Adrenal gland (tissue), 5 donors: ENCODE data around the gene HSBP1L1.

ENCODE experiments used
- CTCF ChIP-seq, 6 experiments: fragments of 450-650 bp in 4 of 6; fragments of 200-600 bp in 2 of 6; sonication (generic) in 1 of 6; IDR thresholded peaks; 1 replicate in 5 of 6; 2 replicates in 1 of 6; pipeline versions ENCODE4 v1.5.1 to v1.8.0; 2016 to 2021; ENCODE audit warnings: antibody characterized with exemption in 6 of 6, mild to moderate bottlenecking in 2 of 6, moderate library complexity in 1 of 6
- POLR2A ChIP-seq, 2 donors: fragments of 450-650 bp; IDR thresholded peaks; one replicate each; pipeline ENCODE4 v1.6.1; 2017; ENCODE audit warnings: antibody characterized with exemption in 2 of 2, mild to moderate bottlenecking in 2 of 2, moderate library complexity in 1 of 2
- donor health status: DM: no; HTN: no; CAD: no.

GRCh38 chr18:79947054-79947755 lies 17.2 kb upstream of the HSBP1L1 start:
- TF ChIP-seq CTCF (IDR thresholded peaks at IDR 0.05) (no peak), POLR2A (IDR thresholded peaks at IDR 0.05) (no peak)
